Measurements from ENCODE around the gene RAB11FIP5. TPM values are rescaled to one million over a fixed set of nuclear protein-coding genes. Genes with fewer than 3 reads are reported as not detected.

Gene RAB11FIP5
- total and polyA plus RNA-seq, 4 donors: 14.4 to 51.5 (median 36.2) TPM

- Histone ChIP-seq H3K27me3 (ENCODE audit: control insufficient read depth in 1 of 2, insufficient read depth in 2 of 2, low read length in 1 of 2) (no peaks in the 10 kb centered on the region), H3K4me3 (ENCODE audit: low read length in 2 of 2) (no peak overlapping the region), H3K36me3 (ENCODE audit: control insufficient read depth in 1 of 2, insufficient read depth in 2 of 2, low read length in 1 of 2) (peaks cover 0 to 3% of the 10 kb centered on the region in 2 donors), H3K4me1 (ENCODE audit: control insufficient read depth in 1 of 2, insufficient read depth in 2 of 2, low read length in 2 of 2) (peaks cover 0 to 2% of the 10 kb centered on the region in 2 donors), H3K27ac (ENCODE audit: low read depth in 1 of 2, low read length in 2 of 2) (no peak overlapping the region), H3K9me3 (ENCODE audit: control insufficient read depth, low read length) (no peaks in the 10 kb centered on the region)
- WGBS, 2 donors: 59% methylated on average over 13 of the region's 13 CpGs
- ATAC-seq (ENCODE audit: low FRiP score): no peak
- intact Hi-C loops (cut with DNase I): loop anchor here in 1 of 2 donors (10.0 kb wide), 1 partner anchor 188 kb away; no protein-coding TSS in a partner anchor
- peak in 1 of 2 donors; percentile 58 for DNase-seq
Observed at GRCh38 chr2:73082523-73083410, 30.0 kb downstream of the RAB11FIP5 start.

GRCh38 chr2:73081181-73081671 is 31.5 kb downstream of the RAB11FIP5 start:
- no peak overlapping the region for H3K4me3 ChIP-seq (ENCODE audit: low read length in 2 of 2)
- ATAC-seq (ENCODE audit: low FRiP score) (no peak), DNase-seq (peak in 1 of 2 donors; percentile 67)
- H3K27me3 ChIP-seq (ENCODE audit: control insufficient read depth in 1 of 2, insufficient read depth in 2 of 2, low read length in 1 of 2): no peaks in the 10 kb centered on the region
- intact Hi-C loops (cut with DNase I): loop anchor here in 1 of 2 donors (10.0 kb wide), 1 partner anchor 186 kb away; no protein-coding TSS in a partner anchor
- H3K27ac ChIP-seq (ENCODE audit: low read depth in 1 of 2, low read length in 2 of 2): no peak overlapping the region
- no peaks in the 10 kb centered on the region for H3K9me3 ChIP-seq (ENCODE audit: control insufficient read depth, low read length)
- peaks cover 0 to 3% of the 10 kb centered on the region in 2 donors for H3K36me3 ChIP-seq (ENCODE audit: control insufficient read depth in 1 of 2, insufficient read depth in 2 of 2, low read length in 1 of 2)
- peaks cover 0 to 2% of the 10 kb centered on the region in 2 donors for H3K4me1 ChIP-seq (ENCODE audit: control insufficient read depth in 1 of 2, insufficient read depth in 2 of 2, low read length in 2 of 2)
- 61 to 62% methylated on average over 16 of the region's 16 CpGs for WGBS, 2 donors

GRCh38 chr2:73080321-73081131 is 32.2 kb downstream of the RAB11FIP5 start:
- intact Hi-C loops (cut with DNase I): loop anchor here in 1 of 2 donors (10.0 kb wide), 1 partner anchor 186 kb away; no protein-coding TSS in a partner anchor
- 72 to 75% methylated on average over 25 to 31 of the region's 31 CpGs for WGBS, 2 donors
- no peak for ATAC-seq (ENCODE audit: low FRiP score)

GRCh38 chr2:73079636-73080035 is 33.1 kb downstream of the RAB11FIP5 start:
- H3K36me3 ChIP-seq (ENCODE audit: control insufficient read depth in 1 of 2, insufficient read depth in 2 of 2, low read length in 1 of 2): peaks cover 0 to 6% of the 10 kb centered on the region in 2 donors
- H3K4me1 ChIP-seq (ENCODE audit: control insufficient read depth in 1 of 2, insufficient read depth in 2 of 2, low read length in 2 of 2): no peaks in the 10 kb centered on the region
- H3K9me3 ChIP-seq (ENCODE audit: control insufficient read depth, low read length): no peaks in the 10 kb centered on the region
- no peak overlapping the region for H3K27ac ChIP-seq (ENCODE audit: low read depth in 1 of 2, low read length in 2 of 2)
- no peaks in the 10 kb centered on the region for H3K27me3 ChIP-seq (ENCODE audit: control insufficient read depth in 1 of 2, insufficient read depth in 2 of 2, low read length in 1 of 2)
- no peak for ATAC-seq (ENCODE audit: low FRiP score)
- intact Hi-C loops (cut with DNase I): loop anchor here in 1 of 2 donors (10.0 kb wide), 1 partner anchor 185 kb away; no protein-coding TSS in a partner anchor
- H3K4me3 ChIP-seq (ENCODE audit: low read length in 2 of 2): no peak overlapping the region
- 85 to 86% methylated on average over 9 of the region's 9 CpGs for WGBS, 2 donors
- peak in 1 of 2 donors; percentile 56 for DNase-seq

More at GRCh38 chr2:73080321-73081131, 32.2 kb downstream of the RAB11FIP5 start:
- H3K27ac ChIP-seq (ENCODE audit: low read depth in 1 of 2, low read length in 2 of 2): no peak overlapping the region
- H3K4me1 ChIP-seq (ENCODE audit: control insufficient read depth in 1 of 2, insufficient read depth in 2 of 2, low read length in 2 of 2): peaks cover 0 to 2% of the 10 kb centered on the region in 2 donors
- H3K9me3 ChIP-seq (ENCODE audit: control insufficient read depth, low read length): no peaks in the 10 kb centered on the region
- peaks cover 0 to 5% of the 10 kb centered on the region in 2 donors for H3K36me3 ChIP-seq (ENCODE audit: control insufficient read depth in 1 of 2, insufficient read depth in 2 of 2, low read length in 1 of 2)
- H3K4me3 ChIP-seq (ENCODE audit: low read length in 2 of 2): no peak overlapping the region
- DNase-seq: peak in 1 of 2 donors; percentile 71
- H3K27me3 ChIP-seq (ENCODE audit: control insufficient read depth in 1 of 2, insufficient read depth in 2 of 2, low read length in 1 of 2): no peaks in the 10 kb centered on the region

GRCh38 chr2:73078457-73079411 is 34.0 kb downstream of the RAB11FIP5 start:
- Histone ChIP-seq H3K9me3 (ENCODE audit: control insufficient read depth, low read length) (no peaks in the 10 kb centered on the region), H3K4me1 (ENCODE audit: control insufficient read depth in 1 of 2, insufficient read depth in 2 of 2, low read length in 2 of 2) (no peaks in the 10 kb centered on the region), H3K27me3 (ENCODE audit: control insufficient read depth in 1 of 2, insufficient read depth in 2 of 2, low read length in 1 of 2) (no peaks in the 10 kb centered on the region), H3K27ac (ENCODE audit: low read depth in 1 of 2, low read length in 2 of 2) (no peak overlapping the region), H3K36me3 (ENCODE audit: control insufficient read depth in 1 of 2, insufficient read depth in 2 of 2, low read length in 1 of 2) (peaks cover 0 to 6% of the 10 kb centered on the region in 2 donors), H3K4me3 (ENCODE audit: low read length in 2 of 2) (no peak overlapping the region)
- 65 to 67% methylated on average over 13 of the region's 13 CpGs for WGBS, 2 donors
- peak in 1 of 2 donors; percentile 48 for DNase-seq
- intact Hi-C loops (cut with DNase I): no loop called here
- no peak for ATAC-seq (ENCODE audit: low FRiP score)

- WGBS, 2 donors: 64 to 75% methylated on average over 1 of the region's 1 CpG
- DNase-seq (no peak), ATAC-seq (ENCODE audit: low FRiP score) (no peak)
- intact Hi-C loops (cut with DNase I): no loop called here
- H3K27me3 ChIP-seq (ENCODE audit: control insufficient read depth in 1 of 2, insufficient read depth in 2 of 2, low read length in 1 of 2): no peaks in the 10 kb centered on the region
- H3K27ac ChIP-seq (ENCODE audit: low read depth in 1 of 2, low read length in 2 of 2): no peak overlapping the region
- no peak overlapping the region for H3K4me3 ChIP-seq (ENCODE audit: low read length in 2 of 2)
- H3K9me3 ChIP-seq (ENCODE audit: control insufficient read depth, low read length): no peaks in the 10 kb centered on the region
- H3K36me3 ChIP-seq (ENCODE audit: control insufficient read depth in 1 of 2, insufficient read depth in 2 of 2, low read length in 1 of 2): peaks cover 0 to 6% of the 10 kb centered on the region in 2 donors
- H3K4me1 ChIP-seq (ENCODE audit: control insufficient read depth in 1 of 2, insufficient read depth in 2 of 2, low read length in 2 of 2): no peaks in the 10 kb centered on the region
Observed at GRCh38 chr2:73077424-73077795, 35.3 kb downstream of the RAB11FIP5 start.

- Histone ChIP-seq H3K36me3 (ENCODE audit: control insufficient read depth in 1 of 2, insufficient read depth in 2 of 2, low read length in 1 of 2) (peaks cover 0 to 6% of the 10 kb centered on the region in 2 donors), H3K4me3 (ENCODE audit: low read length in 2 of 2) (no peak overlapping the region), H3K27ac (ENCODE audit: low read depth in 1 of 2, low read length in 2 of 2) (no peak overlapping the region), H3K9me3 (ENCODE audit: control insufficient read depth, low read length) (no peaks in the 10 kb centered on the region), H3K4me1 (ENCODE audit: control insufficient read depth in 1 of 2, insufficient read depth in 2 of 2, low read length in 2 of 2) (no peaks in the 10 kb centered on the region), H3K27me3 (ENCODE audit: control insufficient read depth in 1 of 2, insufficient read depth in 2 of 2, low read length in 1 of 2) (no peaks in the 10 kb centered on the region)
- intact Hi-C loops (cut with DNase I): no loop called here
- WGBS, 2 donors: 82 to 83% methylated on average over 8 of the region's 8 CpGs
- DNase-seq (peak in 1 of 2 donors; percentile 44), ATAC-seq (ENCODE audit: low FRiP score) (no peak)
Observed at GRCh38 chr2:73076701-73077423, 35.9 kb downstream of the RAB11FIP5 start.

Data from aorta (tissue), 5 donors.